Cardiac muscle cell (in vitro differentiated cells and primary cell): Measurements from ENCODE around the gene DHX35. TPM values are rescaled to one million over a fixed set of nuclear protein-coding genes. Genes with fewer than 3 reads are reported as not detected.
"Not testable (repeated sequence)": the region's sequence is repeated elsewhere in the genome, so short reads cannot be mapped to it uniquely, and the experiment has no call there.

ENCODE experiments used
- DNase-seq, 2 donors: peaks; one replicate each; pipeline versions ENCODE4 v3.0.0 to v3.0.0-alpha.2; 2010 to 2017; ENCODE audit warnings: low read depth in 1 of 2, low spot score in 1 of 2
- H3K27ac ChIP-seq: fragments of 200-600 bp; sonication (generic); 2 replicates; pipeline ENCODE4 v1.5.1; 2016
- H3K27me3 ChIP-seq: fragments of 200-600 bp; sonication (generic); 2 replicates; pipeline ENCODE4 v1.6.0; 2016; ENCODE audit warnings: control low read depth
- H3K36me3 ChIP-seq: fragments of 200-600 bp; sonication (generic); 2 replicates; pipeline ENCODE4 v1.5.1; 2016; ENCODE audit warnings: control low read depth
- H3K4me1 ChIP-seq: fragments of 200-600 bp; sonication (generic); 2 replicates; pipeline ENCODE4 v1.8.1; 2017; ENCODE audit warnings: low read depth, mild to moderate bottlenecking, mixed run types
- H3K4me3 ChIP-seq: fragments of 200-600 bp; sonication (generic); 2 replicates; pipeline ENCODE4 v1.5.1; 2016; ENCODE audit warnings: mild to moderate bottlenecking
- H3K9me3 ChIP-seq: fragments of 200-600 bp; sonication (generic); 2 replicates; pipeline ENCODE4 v1.5.1; 2017; ENCODE audit warnings: low read depth, mild to moderate bottlenecking, control low read depth
- polyA plus RNA-seq: library from polyadenylated mRNA; unstranded; fragments of >200 nt; fragmentation: Nextera tagmentation; extraction: Ambion mirVana; gene quantifications from 2 replicates; pipeline ENCODE4 v1.2.1, GENCODE V29; 2016
- total RNA-seq: library from RNA; depleted of rRNA; stranded (reverse); fragments of >200 nt; gene quantifications from 2 replicates; pipeline ENCODE4 v1.2.3, GENCODE V29; 2016
- TF ChIP-seq, protein P1 (sequence below): IDR thresholded peaks from 2 replicates; pipeline ENCODE4 v1.5.1; 2012; ENCODE audit warnings: low read depth, mild to moderate bottlenecking, low read length

DHX35 gene
- total and polyA plus RNA-seq, 2 experiments from 2014 or later, result 8.9 to 10.4 TPM

DNA sequence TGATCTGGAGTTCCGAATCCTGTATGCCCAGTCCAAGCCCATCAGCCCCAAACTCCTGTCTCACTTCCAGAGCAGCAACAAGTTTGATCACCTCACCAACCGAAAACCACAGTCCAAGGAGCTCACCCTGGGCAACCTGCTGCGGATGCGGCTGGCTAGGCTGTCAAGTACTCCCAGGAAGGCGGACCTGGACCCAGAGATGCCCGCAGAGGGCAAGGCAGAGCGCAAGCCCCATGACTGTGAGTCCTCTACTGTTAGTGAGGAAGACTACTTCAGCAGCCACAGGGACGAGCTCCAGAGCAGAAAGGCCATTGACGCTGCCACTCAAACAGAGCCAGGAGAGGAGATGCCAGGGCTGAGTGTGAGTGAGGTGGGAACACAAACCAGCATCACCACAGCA lies 10.5 kb upstream of the DHX35 start:
- TF ChIP-seq, protein P1, sequence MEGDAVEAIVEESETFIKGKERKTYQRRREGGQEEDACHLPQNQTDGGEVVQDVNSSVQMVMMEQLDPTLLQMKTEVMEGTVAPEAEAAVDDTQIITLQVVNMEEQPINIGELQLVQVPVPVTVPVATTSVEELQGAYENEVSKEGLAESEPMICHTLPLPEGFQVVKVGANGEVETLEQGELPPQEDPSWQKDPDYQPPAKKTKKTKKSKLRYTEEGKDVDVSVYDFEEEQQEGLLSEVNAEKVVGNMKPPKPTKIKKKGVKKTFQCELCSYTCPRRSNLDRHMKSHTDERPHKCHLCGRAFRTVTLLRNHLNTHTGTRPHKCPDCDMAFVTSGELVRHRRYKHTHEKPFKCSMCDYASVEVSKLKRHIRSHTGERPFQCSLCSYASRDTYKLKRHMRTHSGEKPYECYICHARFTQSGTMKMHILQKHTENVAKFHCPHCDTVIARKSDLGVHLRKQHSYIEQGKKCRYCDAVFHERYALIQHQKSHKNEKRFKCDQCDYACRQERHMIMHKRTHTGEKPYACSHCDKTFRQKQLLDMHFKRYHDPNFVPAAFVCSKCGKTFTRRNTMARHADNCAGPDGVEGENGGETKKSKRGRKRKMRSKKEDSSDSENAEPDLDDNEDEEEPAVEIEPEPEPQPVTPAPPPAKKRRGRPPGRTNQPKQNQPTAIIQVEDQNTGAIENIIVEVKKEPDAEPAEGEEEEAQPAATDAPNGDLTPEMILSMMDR, result no peak
- Histone ChIP-seq H3K27me3 (no peaks in the 10 kb centered on the region), H3K27ac (no peak overlapping the region), H3K4me1 (no peaks in the 10 kb centered on the region), H3K4me3 (no peak overlapping the region), H3K36me3 (peaks cover 6% of the 10 kb centered on the region), H3K9me3 (no peaks in the 10 kb centered on the region)
- DNase-seq, result no peak

DNA sequence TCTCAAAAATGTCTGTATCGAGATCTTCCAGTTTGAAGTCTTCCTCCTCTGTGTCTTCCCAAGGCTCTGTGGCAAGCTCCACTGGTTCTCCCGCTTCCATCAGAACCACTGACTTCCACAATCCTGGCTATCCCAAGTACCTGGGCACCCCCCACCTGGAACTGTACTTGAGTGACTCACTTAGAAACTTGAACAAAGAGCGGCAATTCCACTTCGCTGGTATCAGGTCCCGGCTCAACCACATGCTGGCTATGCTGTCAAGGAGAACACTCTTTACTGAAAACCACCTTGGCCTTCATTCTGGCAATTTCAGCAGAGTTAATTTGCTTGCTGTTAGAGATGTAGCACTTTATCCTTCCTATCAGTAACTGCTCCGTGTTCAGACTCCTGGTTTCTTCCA lies 10.0 kb upstream of the DHX35 start:
- Histone ChIP-seq H3K4me1 (no peaks in the 10 kb centered on the region), H3K36me3 (peaks cover 6% of the 10 kb centered on the region), H3K4me3 (no peak overlapping the region), H3K27me3 (no peaks in the 10 kb centered on the region), H3K27ac (no peak overlapping the region), H3K9me3 (no peaks in the 10 kb centered on the region)
- no peak for DNase-seq
- TF ChIP-seq, protein P1, result no peak

DNA sequence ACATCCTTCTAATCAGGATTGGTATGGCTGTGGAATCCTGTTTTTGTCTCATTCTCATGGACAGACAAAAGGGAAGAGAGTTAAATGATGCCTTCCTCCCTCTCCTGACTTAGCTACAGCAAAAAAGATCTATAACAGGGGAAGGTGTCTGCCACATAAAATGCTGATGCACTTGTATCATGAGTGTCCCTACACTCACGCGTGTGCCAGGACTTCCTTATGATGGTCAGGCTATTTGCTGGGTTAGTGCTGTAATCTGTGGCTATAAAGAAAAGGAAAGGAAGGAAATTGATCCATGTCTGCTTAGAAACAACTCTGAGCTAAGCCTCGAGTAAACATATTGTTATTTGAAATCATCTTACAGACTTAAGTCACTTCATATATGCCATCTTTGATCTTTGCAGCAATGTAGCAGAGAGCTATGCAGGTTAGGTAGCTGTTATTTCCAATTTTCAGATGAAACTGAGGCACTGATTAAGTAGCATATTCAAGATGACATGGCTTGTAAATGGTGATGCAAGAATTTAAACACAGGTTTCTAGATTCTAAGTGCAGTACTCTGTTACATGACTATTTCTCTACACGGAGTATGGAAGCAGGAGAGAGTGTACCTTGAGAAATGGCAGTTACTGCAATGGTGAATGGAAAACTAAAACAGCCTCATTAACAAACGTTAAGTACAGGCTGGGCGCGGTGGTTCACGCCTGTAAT lies 8.4 kb upstream of the DHX35 start:
- DNase-seq, result no peak
- no peak overlapping the region for H3K4me3 ChIP-seq
- H3K4me1 ChIP-seq, result no peaks in the 10 kb centered on the region
- TF ChIP-seq, protein P1, result no peak
- no peaks in the 10 kb centered on the region for H3K9me3 ChIP-seq
- H3K27me3 ChIP-seq, result no peaks in the 10 kb centered on the region
- no peak overlapping the region for H3K27ac ChIP-seq
- H3K36me3 ChIP-seq, result peaks cover 3% of the 10 kb centered on the region

DNA sequence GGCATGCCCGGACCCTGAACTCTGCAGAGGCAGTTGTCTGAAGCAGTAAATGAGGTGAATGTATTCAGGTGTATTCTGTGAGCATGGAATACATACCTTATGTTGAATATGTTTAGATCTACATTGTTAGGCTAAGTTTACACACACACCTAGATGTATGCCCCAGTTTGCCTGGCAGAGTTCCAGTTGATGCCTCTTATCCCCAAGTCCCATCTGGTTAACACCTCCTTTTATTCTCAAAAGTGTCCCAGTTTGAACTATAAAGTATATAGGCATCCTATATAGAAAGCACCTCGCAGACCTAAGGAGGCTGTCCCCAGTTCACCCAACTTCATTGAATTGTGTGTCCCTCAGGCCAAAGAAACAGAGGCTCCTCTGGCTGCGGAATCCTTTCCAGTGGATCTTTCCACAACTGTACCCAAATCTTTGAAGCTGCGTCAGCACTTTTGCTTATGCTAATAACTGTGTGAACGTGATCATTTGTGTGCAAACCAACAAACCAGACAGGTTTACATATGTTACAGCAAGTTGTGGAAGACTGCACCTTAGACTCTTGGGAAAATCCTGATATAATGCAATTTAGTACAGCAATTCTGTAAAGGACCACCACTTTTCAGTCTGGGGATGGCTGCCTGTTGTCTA lies 4.8 kb upstream of the DHX35 start:
- no peaks in the 10 kb centered on the region for H3K27me3 ChIP-seq

DNA sequence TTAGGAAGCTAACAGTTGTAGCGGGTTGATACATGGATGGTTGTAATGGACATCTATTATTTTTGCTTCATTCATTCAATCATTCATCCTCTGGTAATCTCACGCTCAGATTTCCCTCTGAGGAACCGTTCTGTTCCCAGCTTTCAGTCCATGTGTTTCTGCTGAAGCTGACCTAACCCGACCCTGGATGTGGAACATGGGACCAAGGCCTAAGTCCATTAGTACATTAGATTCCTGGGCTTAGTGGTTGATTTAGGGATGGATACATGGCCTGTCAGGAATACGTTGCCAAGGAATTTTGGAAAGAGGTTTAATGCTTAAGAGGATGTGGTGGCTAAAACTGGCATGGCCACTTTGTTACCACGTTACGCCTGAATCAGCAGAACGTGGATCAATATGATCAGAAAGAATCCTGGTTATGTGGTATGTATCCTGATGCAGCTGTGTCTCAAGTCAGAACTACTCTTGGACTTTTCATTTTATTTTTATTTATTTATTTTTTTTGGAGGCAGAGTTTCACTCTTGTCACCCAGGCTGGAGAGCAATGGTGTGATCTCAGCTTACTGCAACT lies 4.1 kb upstream of the DHX35 start:
- DNase-seq, result no peak
- TF ChIP-seq, protein P1, result no peak
- Histone ChIP-seq H3K36me3 (no peaks in the 10 kb centered on the region), H3K27ac (no peak overlapping the region), H3K4me1 (peaks cover 1% of the 10 kb centered on the region), H3K9me3 (no peaks in the 10 kb centered on the region), H3K4me3 (no peak overlapping the region), H3K27me3 (no peaks in the 10 kb centered on the region)

More for the DNA sequence above, 4.8 kb upstream of the DHX35 start:
- H3K27ac ChIP-seq, result no peak overlapping the region
- no peak for DNase-seq
- H3K9me3 ChIP-seq, result no peaks in the 10 kb centered on the region
- H3K4me3 ChIP-seq, result no peak overlapping the region
- no peaks in the 10 kb centered on the region for H3K4me1 ChIP-seq
- TF ChIP-seq, protein P1, result no peak
- H3K36me3 ChIP-seq, result no peaks in the 10 kb centered on the region

DNA sequence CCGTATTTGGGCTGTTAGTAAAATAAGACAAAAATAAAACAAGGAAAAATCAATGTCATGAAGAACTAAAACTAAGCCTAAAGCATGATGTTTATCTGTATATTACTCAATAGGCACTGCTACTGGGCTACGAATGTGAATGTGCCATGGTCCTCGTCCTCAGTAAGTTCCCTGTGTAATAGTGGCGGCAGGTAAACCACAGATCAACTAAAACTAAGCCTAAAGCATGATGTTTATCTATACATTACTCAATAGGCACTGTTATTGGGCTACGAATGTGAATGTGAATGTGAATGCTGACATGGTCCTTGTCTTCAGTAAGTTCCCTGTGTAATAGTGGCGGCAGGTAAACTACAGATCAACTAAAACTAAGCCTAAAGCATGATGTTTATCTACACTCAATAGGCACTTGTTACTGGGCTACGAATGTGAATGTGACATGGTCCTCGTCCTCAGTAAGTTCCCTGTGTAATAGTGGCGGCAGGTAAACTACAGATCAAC lies 1.9 kb upstream of the DHX35 start:
- H3K27ac ChIP-seq, H3K27me3 ChIP-seq, H3K4me3 ChIP-seq, DNase-seq, H3K36me3 ChIP-seq, H3K4me1 ChIP-seq, H3K9me3 ChIP-seq: not testable (repeated sequence)
